IMR-90 (cell line): Measurements from ENCODE around the gene DESI1. TPM values are rescaled to one million over a fixed set of nuclear protein-coding genes. Genes with fewer than 3 reads are reported as not detected.
A peak's percentile ranks its signal among the peaks of the same experiment; 100 is the strongest.

Source experiments
- ATAC-seq: fragments of 200-7000 bp; cut with Tn5 transposase; 2 replicates; pipeline ENCODE4 v1.9.1; 2020; ENCODE audit warnings: low read depth, mild to moderate bottlenecking, moderate library complexity
- BruUV-seq: library from RNA; stranded (reverse); fragments of 400-500 nt; replicated peaks from 2 replicates; lab custom pipeline; 2021; lab: Mats Ljungman, UMichigan
- CTCF ChIA-PET: fragments of 300-600 bp; formaldehyde crosslinking; extraction: SDS; loops from one replicate; lab custom pipeline; 2021; ENCODE audit warnings: antibody characterized with exemption; lab: Yijun Ruan, JAX
- POLR2A ChIA-PET: fragments of 300-600 bp; sonication (Branson Sonifier 250); formaldehyde crosslinking; loops from one replicate; lab custom pipeline; 2022; ENCODE audit warnings: antibody characterized with exemption; ENCODE audit not compliant: unreplicated experiment; lab: Charles Lee
- DNase-seq: peaks from one replicate; pipeline ENCODE4 v3.0.0; 2013
- H2AFZ ChIP-seq: replicated peaks from 2 replicates; pipeline ENCODE3; 2013; ENCODE audit warnings: low read length, mild to moderate bottlenecking; ENCODE audit not compliant: poor library complexity
- H2AK5ac ChIP-seq: 2 replicates; pipeline ENCODE4 v1.6.1; 2013; ENCODE audit warnings: low read depth, low read length, inconsistent platforms
- H2AK9ac ChIP-seq: replicated peaks from 2 replicates; pipeline ENCODE3; 2013; ENCODE audit warnings: mild to moderate bottlenecking, low read depth, low read length, moderate library complexity; ENCODE audit not compliant: poor library complexity
- H2BK120ac ChIP-seq: 2 replicates; pipeline ENCODE4 v1.6.1; 2013; ENCODE audit warnings: low read depth, low read length, inconsistent platforms
- H2BK15ac ChIP-seq: 3 replicates; pipeline ENCODE4 v1.6.1; 2013; ENCODE audit warnings: low read depth, low read length, inconsistent platforms
- H2BK20ac ChIP-seq: 2 replicates; pipeline ENCODE4 v1.6.1; 2013; ENCODE audit warnings: low read depth, mild to moderate bottlenecking, inconsistent platforms, low read length, moderate library complexity
- H2BK5ac ChIP-seq: 2 replicates; pipeline ENCODE4 v1.6.1; 2013; ENCODE audit warnings: mild to moderate bottlenecking, low read depth, low read length, inconsistent platforms; ENCODE audit not compliant: poor library complexity, severe bottlenecking
- H3K14ac ChIP-seq: replicated peaks from 2 replicates; pipeline ENCODE4 v1.6.1; 2013; ENCODE audit warnings: low read depth, low read length, inconsistent platforms
- H3K18ac ChIP-seq: 2 replicates; pipeline ENCODE4 v1.6.1; 2013; ENCODE audit warnings: low read depth, low read length, control low read depth
- H3K23ac ChIP-seq: 2 replicates; pipeline ENCODE4 v1.6.1; 2013; ENCODE audit warnings: low read depth, low read length, inconsistent platforms
- H3K27ac ChIP-seq: 2 replicates; pipeline ENCODE4 v1.5.1; 2013; ENCODE audit warnings: mild to moderate bottlenecking, control low read depth, low read length; ENCODE audit not compliant: insufficient read depth
- H3K27me3 ChIP-seq: 2 replicates; pipeline ENCODE4 v1.6.1; 2013; ENCODE audit warnings: low read length; ENCODE audit not compliant: control insufficient read depth, insufficient read depth
- H3K36me3 ChIP-seq: 2 replicates; pipeline ENCODE4 v1.6.1; 2013; ENCODE audit warnings: low read length, mixed read lengths; ENCODE audit not compliant: control insufficient read depth, insufficient read depth
- H3K4ac ChIP-seq: 2 replicates; pipeline ENCODE4 v1.6.1; 2013; ENCODE audit warnings: low read depth, low read length, inconsistent platforms
- H3K4me1 ChIP-seq: 2 replicates; pipeline ENCODE4 v1.6.1; 2013; ENCODE audit warnings: low read length, mixed read lengths; ENCODE audit not compliant: control insufficient read depth, insufficient read depth
- H3K4me2 ChIP-seq: 2 replicates; pipeline ENCODE4 v1.6.1; 2013; ENCODE audit warnings: low read depth, mild to moderate bottlenecking, control low read depth, low read length, moderate library complexity
- H3K4me3 ChIP-seq: 2 replicates; pipeline ENCODE4 v1.5.1; 2013; ENCODE audit warnings: low read depth, mild to moderate bottlenecking, control low read depth, low read length, moderate library complexity; ENCODE audit not compliant: insufficient read depth
- H3K56ac ChIP-seq: 2 replicates; pipeline ENCODE4 v1.6.1; 2013; ENCODE audit warnings: low read length, inconsistent platforms; ENCODE audit not compliant: insufficient read depth; ENCODE audit errors: extremely low read depth
- H3K79me1 ChIP-seq, 2 experiments: 2 replicates each; pipeline ENCODE4 v1.6.1; 2013; ENCODE audit warnings: low read length in 2 of 2, inconsistent platforms in 1 of 2, low read depth in 1 of 2
- H3K9ac ChIP-seq: 2 replicates; pipeline ENCODE4 v1.6.1; 2013; ENCODE audit warnings: low read depth, low read length, control low read depth
- H3K9me1 ChIP-seq: 2 replicates; pipeline ENCODE4 v1.6.1; 2013; ENCODE audit warnings: low read length, inconsistent platforms; ENCODE audit not compliant: insufficient read depth
- H3K9me3 ChIP-seq: 2 replicates; pipeline ENCODE4 v1.6.1; 2013; ENCODE audit warnings: low read length; ENCODE audit not compliant: control insufficient read depth, insufficient read depth
- H4K20me1 ChIP-seq: 2 replicates; pipeline ENCODE4 v1.6.1; 2013; ENCODE audit warnings: low read length, inconsistent platforms; ENCODE audit not compliant: insufficient read depth
- H4K5ac ChIP-seq: 2 replicates; pipeline ENCODE4 v1.6.1; 2013; ENCODE audit warnings: mild to moderate bottlenecking, low read depth, low read length, control low read depth
- H4K8ac ChIP-seq, 2 experiments: 2 replicates each; pipeline ENCODE4 v1.6.1; 2013; ENCODE audit warnings: low read depth in 2 of 2, low read length in 2 of 2, control low read depth in 1 of 2, inconsistent platforms in 1 of 2
- H4K91ac ChIP-seq: 2 replicates; pipeline ENCODE4 v1.6.1; 2013; ENCODE audit warnings: low read depth, low read length, inconsistent platforms; ENCODE audit not compliant: insufficient read depth
- FOS ChIP-seq: fragments of 150-350 bp; IDR thresholded peaks from 2 replicates; pipeline ENCODE4 v1.6.1; 2016; ENCODE audit warnings: low read depth, low read length
- MAFK ChIP-seq: IDR thresholded peaks from 2 replicates; pipeline ENCODE4 v1.6.1; 2012; ENCODE audit warnings: low read depth, low read length, improper control_type of control experiment
- RFX5 ChIP-seq: IDR thresholded peaks from 2 replicates; pipeline ENCODE4 v1.8.0; 2012; ENCODE audit warnings: low read depth, mild to moderate bottlenecking, low read length, moderate library complexity
- SMC3 ChIP-seq: fragments of 150-350 bp; IDR thresholded peaks from 2 replicates; pipeline ENCODE4 v1.6.1; 2016; ENCODE audit warnings: low read depth, mild to moderate bottlenecking, antibody characterized with exemption, low read length, moderate library complexity
- WGBS, 2 experiments: methylation state at CpG; one replicate each; pipeline versions ENCODE4 v1.1.5 to v1.1.7; 2013; ENCODE audit warnings: missing lambda C conversion rate in 2 of 2; ENCODE audit not compliant: insufficient read length in 1 of 2; ENCODE audit errors: extremely low coverage in 2 of 2; 5-methylcytosine and 5-hydroxymethylcytosine counted together
- dilution Hi-C: fragments of 300-500 bp; cut with HindIII; formaldehyde crosslinking; loops from one replicate; pipeline ENCODE4 v1.14.3; 2018; ENCODE audit warnings: low sequenced_read_pairs; ENCODE audit not compliant: unreplicated experiment
- in situ Hi-C: fragments of 300-500 bp; cut with MboI; formaldehyde crosslinking; loops from 3 replicates; pipeline ENCODE4 v1.14.3; 2019; ENCODE audit warnings: low sequenced_read_pairs, inconsistent platforms, mixed read lengths
- intact Hi-C: fragments of 100-400 bp; cut with micrococcal nuclease; formaldehyde crosslinking; loops from 2 replicates; pipeline ENCODE4 v1.10.0; 2022
- polyA plus RNA-seq, 3 experiments: library from polyadenylated mRNA; depleted of rRNA; stranded (reverse); fragments of >200 nt; gene quantifications; 2 replicates each; pipeline ENCODE4 v1.2.3, GENCODE V29; 2012; ENCODE audit warnings: low replicate concordance in 1 of 3
- total RNA-seq: library from RNA; depleted of rRNA; stranded (reverse); fragments of >200 nt; gene quantifications from 2 replicates; pipeline ENCODE4 v1.2.3, GENCODE V29; 2012

The DESI1 gene
- total and polyA plus RNA-seq, 2 of the 4 experiments (the other 2 are of a cell fraction) = 14.5 to 24.9 TPM

GRCh38 chr22:41589391-41590241 lies 31.2 kb downstream of the DESI1 start, which contains the start of gene PMM1 (continued):
- TF ChIP-seq MAFK (peak; percentile 62), FOS (no peak), SMC3 (no peak)

GRCh38 chr22:41587347-41587723 lies 33.5 kb downstream of the DESI1 start:
- no peak overlapping the region for H3K9ac ChIP-seq
- dilution Hi-C loops (no loop called here), in situ Hi-C loops (no loop called here), intact Hi-C loops (no loop called here)
- H4K5ac ChIP-seq = no peak overlapping the region
- ChIA-PET POLR2A (interaction anchor here (0.6 to 0.7 kb wide), 2 partner anchors 635 to 1591 kb away, joined by 5 to 10 read pairs; no protein-coding TSS in a partner anchor), CTCF (interaction anchor here (0.6 kb wide), 1 partner anchor 87 kb away, joined by 3 read pairs; no protein-coding TSS in a partner anchor)
- H2BK5ac ChIP-seq = no peak overlapping the region
- no peak overlapping the region for H3K4ac ChIP-seq
- H3K14ac ChIP-seq = no peak overlapping the region
- WGBS, 2 experiments = 100% methylated on average over 1 of the region's 7 CpGs; no CpG with 5 or more reads in 1 of the 2 experiments
- no TSS peak for BruUV-seq
- DNase-seq (no peak), ATAC-seq (no peak)
- peaks cover 4% of the 10 kb centered on the region; the same call in 1 of the 2 replicates for H3K9me1 ChIP-seq
- no peak overlapping the region for H3K27ac ChIP-seq
- H3K56ac ChIP-seq = no peak overlapping the region
- no peak overlapping the region for H3K4me2 ChIP-seq
- H3K18ac ChIP-seq = no peak overlapping the region
- TF ChIP-seq RFX5 = no peak
- H3K79me1 ChIP-seq = peaks cover 31 to 65% of the 10 kb centered on the region in 2 experiments
- H3K4me1 ChIP-seq = peaks cover 4% of the 10 kb centered on the region
- H2AK9ac ChIP-seq = no peak overlapping the region
- no peaks in the 10 kb centered on the region for H3K27me3 ChIP-seq
- peak overlapping the region; percentile 7; the same call in 1 of the 2 replicates for H2AK5ac ChIP-seq
- no peak overlapping the region for H3K23ac ChIP-seq
- no peak overlapping the region for H3K4me3 ChIP-seq
- no peak overlapping the region for H2BK20ac ChIP-seq
- H3K9me3 ChIP-seq = no peaks in the 10 kb centered on the region
- no peaks in the 10 kb centered on the region for H4K20me1 ChIP-seq
- H3K36me3 ChIP-seq = peaks cover 23% of the 10 kb centered on the region
- H4K91ac ChIP-seq = no peak overlapping the region
- H2AFZ ChIP-seq = no peak overlapping the region
- H4K8ac ChIP-seq = no peak overlapping the region
- no peak overlapping the region for H2BK15ac ChIP-seq
- no peak overlapping the region for H2BK120ac ChIP-seq
